HepG2 (cell line): Measurements from ENCODE around the gene ZNF575. TPM values are rescaled to one million over a fixed set of nuclear protein-coding genes. Genes with fewer than 3 reads are reported as not detected.

Experiments
- ATAC-seq: fragments of 200-7000 bp; cut with Tn5 transposase; 3 replicates; pipeline ENCODE4 v1.9.1; 2020; ENCODE audit warnings: mild to moderate bottlenecking, moderate library complexity
- BruUV-seq: library from RNA; stranded (reverse); fragments of 400-500 nt; replicated peaks from 2 replicates; lab custom pipeline; 2021; lab: Mats Ljungman, UMichigan
- CTCF ChIA-PET: fragments of 300-600 bp; formaldehyde crosslinking; extraction: SDS; loops from one replicate; lab custom pipeline; 2021; ENCODE audit warnings: low total read pairs, inconsistent platforms, low intra/inter-chr PET ratio; lab: Yijun Ruan, JAX
- POLR2A ChIA-PET: fragments of 350-600 bp; sonication (Branson Sonifier 250); formaldehyde crosslinking; loops from one replicate; lab custom pipeline; 2020; ENCODE audit warnings: antibody characterized with exemption, inconsistent platforms; lab: Yijun Ruan, JAX
- DNase-seq: peaks from one replicate; pipeline ENCODE4 v3.0.0-alpha.2; 2015; ENCODE audit warnings: low spot score
- FAIRE-seq: peaks from 3 replicates; lab custom pipeline; 2011; peaks lifted over from hg19 to GRCh38; lab: Jason Lieb, UNC
- H2AFZ ChIP-seq: one replicate; pipeline ENCODE4 v1.6.1; 2011; ENCODE audit warnings: low read length, inconsistent platforms
- H3K27ac ChIP-seq: fragments of 300-600 bp; 3 replicates; pipeline ENCODE4 v1.8.0; 2011; ENCODE audit warnings: mixed run types, mild to moderate bottlenecking, mixed read lengths, low read length, inconsistent platforms; ENCODE audit not compliant: insufficient read depth; ENCODE audit errors: extremely low read length
- H3K27me3 ChIP-seq, 2 experiments: fragments of 200-600 bp in 1 of 2; 2 replicates in 1 of 2; 3 replicates in 1 of 2; pipeline versions ENCODE4 v1.6.0 to v1.8.0; 2011; ENCODE audit warnings: low read length in 2 of 2, mild to moderate bottlenecking in 2 of 2, moderate library complexity in 2 of 2, inconsistent platforms in 1 of 2; ENCODE audit not compliant: insufficient read depth in 2 of 2, control insufficient read depth in 1 of 2
- H3K36me3 ChIP-seq, 2 experiments: fragments of 200-600 bp in 1 of 2; replicated peaks in 1 of 2; 2 replicates in 1 of 2; 3 replicates in 1 of 2; pipeline versions ENCODE4 v1.5.1 to v1.8.0; 2011; ENCODE audit warnings: low read length in 2 of 2, inconsistent platforms in 1 of 2; ENCODE audit not compliant: insufficient read depth in 2 of 2, control insufficient read depth in 1 of 2
- H3K4me1 ChIP-seq: 2 replicates; pipeline ENCODE4 v1.5.1; 2012; ENCODE audit warnings: low read length, inconsistent platforms; ENCODE audit not compliant: insufficient read depth
- H3K4me2 ChIP-seq: 2 replicates; pipeline ENCODE4 v1.6.0; 2011; ENCODE audit warnings: low read depth, low read length, inconsistent platforms
- H3K4me3 ChIP-seq, 3 experiments: fragments of 200-600 bp in 1 of 3; sonication (generic), shearing (Covaris generic) in 1 of 3; replicated peaks in 1 of 3; 2 replicates each; pipeline ENCODE4 v1.5.1; 2011 to 2016; ENCODE audit warnings: low read length in 3 of 3, inconsistent platforms in 2 of 3, low read depth in 2 of 3, mild to moderate bottlenecking in 2 of 3, control low read depth in 1 of 3, mixed read lengths in 1 of 3; ENCODE audit not compliant: insufficient read depth in 1 of 3
- H3K79me2 ChIP-seq: one replicate; pipeline ENCODE4 v1.6.1; 2011; ENCODE audit warnings: low read length, inconsistent platforms; ENCODE audit not compliant: insufficient read depth
- H3K9ac ChIP-seq: 2 replicates; pipeline ENCODE4 v1.6.0; 2011; ENCODE audit warnings: mild to moderate bottlenecking, low read depth, low read length, inconsistent platforms; ENCODE audit not compliant: insufficient read depth
- H3K9me3 ChIP-seq: 2 replicates; pipeline ENCODE4 v1.5.1; 2012; ENCODE audit warnings: mild to moderate bottlenecking, low read length
- H4K20me1 ChIP-seq: 2 replicates; pipeline ENCODE4 v1.6.0; 2011; ENCODE audit warnings: inconsistent platforms, mild to moderate bottlenecking, low read length, moderate library complexity; ENCODE audit not compliant: insufficient read depth
- ESRRA ChIP-seq: sonication (generic); formaldehyde crosslinking; IDR thresholded peaks from 2 replicates; pipeline ENCODE4 v1.5.1; 2020; ENCODE audit warnings: mild to moderate bottlenecking, low read depth, missing genetic modification reagents
- MATR3 ChIP-seq: sonication (generic); formaldehyde crosslinking; IDR thresholded peaks from 2 replicates; pipeline ENCODE4 v1.4.0; 2020; ENCODE audit warnings: missing genetic modification reagents
- PHF5A ChIP-seq: IDR thresholded peaks from one replicate; pipeline ENCODE4 v1.6.1; 2018; ENCODE audit warnings: low read depth, missing genetic modification reagents; ENCODE audit not compliant: unreplicated experiment
- TAF15 ChIP-seq: fragments of 200-400 bp; formaldehyde crosslinking; IDR thresholded peaks from one replicate; pipeline ENCODE4 v1.6.1; 2018; ENCODE audit warnings: mild to moderate bottlenecking, low read depth, low read length; ENCODE audit not compliant: poor library complexity, severe bottlenecking
- ZNF121 ChIP-seq: sonication (generic); formaldehyde crosslinking; IDR thresholded peaks from 2 replicates; pipeline ENCODE4 v1.5.0; 2020; ENCODE audit warnings: mild to moderate bottlenecking, missing genetic modification reagents
- ZNF563 ChIP-seq: sonication (generic); formaldehyde crosslinking; IDR thresholded peaks from 2 replicates; pipeline ENCODE4 v1.8.0; 2022; ENCODE audit warnings: mild to moderate bottlenecking, moderate library complexity, missing genetic modification reagents
- ZNF770 ChIP-seq: sonication (generic); formaldehyde crosslinking; IDR thresholded peaks from 2 replicates; pipeline ENCODE4 v1.5.0; 2020; ENCODE audit warnings: mild to moderate bottlenecking, missing genetic modification reagents
- WGBS: methylation state at CpG from one replicate; pipeline ENCODE4 v1.1.6; 2017; ENCODE audit warnings: low lambda C conversion rate; 5-methylcytosine and 5-hydroxymethylcytosine counted together
- in situ Hi-C: cut with HindIII; loops from 2 replicates; pipeline ENCODE4 v1.10.0; 2017; ENCODE audit warnings: low pct_unique_long_range_greater_than_20kb; ENCODE audit not compliant: extremely low pct_ligation_motif_present
- intact Hi-C: fragments of 100-400 bp; cut with micrococcal nuclease; formaldehyde crosslinking; loops from one replicate; pipeline ENCODE4 v1.10.0; 2022; ENCODE audit not compliant: unreplicated experiment
- polyA plus RNA-seq, 8 experiments: library from polyadenylated mRNA; depleted of rRNA in 3 of 8; stranded (reverse) in 7 of 8; unstranded in 1 of 8; fragments of >200 nt; fragmentation: Illumina TruSeq in 4 of 8; extraction: Trizol in 4 of 8; gene quantifications; 2 replicates each; pipeline versions ENCODE4 v1.2.1 to v1.2.3, GENCODE V29; 2011 to 2016; ENCODE audit warnings: low read depth in 4 of 8, missing spikeins in 1 of 8, mixed read lengths in 1 of 8; ENCODE audit not compliant: insufficient read depth in 1 of 8
- total RNA-seq, 5 experiments: library from RNA; depleted of rRNA; stranded (reverse); fragments of >200 nt; fragmentation: Illumina TruSeq; extraction: Trizol; gene quantifications; 2 replicates each; pipeline ENCODE4 v1.2.3, GENCODE V29; 2016; ENCODE audit warnings: low read depth in 1 of 5

ZNF575 gene
- total and polyA plus RNA-seq, 2 of the 13 experiments (the other 11 are each of a cell fraction or from before 2014, with no cell fraction given): 0.17 to 0.27 TPM

DNA sequence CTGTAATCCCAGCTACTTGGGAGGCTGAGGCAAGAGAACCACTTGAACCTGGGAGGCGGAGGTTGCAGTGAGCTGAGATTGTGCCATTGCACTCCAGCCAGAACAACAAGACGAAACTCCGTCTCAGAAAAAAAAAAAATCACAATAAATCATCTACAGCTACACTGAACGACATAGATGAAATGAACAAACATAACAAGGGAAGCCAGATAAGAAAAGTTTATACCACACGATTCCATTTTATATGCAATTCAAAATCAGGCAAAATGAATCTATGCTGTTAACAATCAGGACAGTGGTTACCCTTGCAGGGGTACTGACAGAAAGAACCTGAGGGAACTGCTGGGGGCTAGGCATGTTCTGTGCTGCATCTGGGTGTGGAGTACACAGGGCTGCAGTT lies 36.7 kb downstream of the ZNF575 start:
- no peak overlapping the region for H3K4me2 ChIP-seq
- no peak for DNase-seq
- peaks cover 3% of the 10 kb centered on the region for H3K79me2 ChIP-seq
- H3K9ac ChIP-seq: no peak overlapping the region
- 97% methylated on average over 5 of the region's 5 CpGs for WGBS
- in situ Hi-C loops: no loop called here
- H3K4me3 ChIP-seq: no peak overlapping the region
- no peaks in the 10 kb centered on the region; a peak in 1 of 5 replicates for H3K27me3 ChIP-seq
- H3K4me1 ChIP-seq: peaks cover 9% of the 10 kb centered on the region; the same call in 1 of the 2 replicates
- ChIA-PET POLR2A (no interaction called here), CTCF (no interaction called here)
- no peak for TF ChIP-seq PHF5A (CRISPR knock-in tag)
- no peak for TF ChIP-seq ZNF563 (CRISPR knock-in tag)
- no peak for TF ChIP-seq MATR3 (CRISPR knock-in tag)
- TF ChIP-seq TAF15: no peak
- no peak for ATAC-seq
- no TSS peak for BruUV-seq
- no peak overlapping the region for H2AFZ ChIP-seq
- H3K27ac ChIP-seq: no peak overlapping the region
- intact Hi-C loops: no loop called here
- H3K9me3 ChIP-seq: no peaks in the 10 kb centered on the region
- H3K36me3 ChIP-seq: peaks cover 1 to 4% of the 10 kb centered on the region in 2 experiments; a peak in 2 of 5 replicates
- no peak for FAIRE-seq
- no peaks in the 10 kb centered on the region for H4K20me1 ChIP-seq

DNA sequence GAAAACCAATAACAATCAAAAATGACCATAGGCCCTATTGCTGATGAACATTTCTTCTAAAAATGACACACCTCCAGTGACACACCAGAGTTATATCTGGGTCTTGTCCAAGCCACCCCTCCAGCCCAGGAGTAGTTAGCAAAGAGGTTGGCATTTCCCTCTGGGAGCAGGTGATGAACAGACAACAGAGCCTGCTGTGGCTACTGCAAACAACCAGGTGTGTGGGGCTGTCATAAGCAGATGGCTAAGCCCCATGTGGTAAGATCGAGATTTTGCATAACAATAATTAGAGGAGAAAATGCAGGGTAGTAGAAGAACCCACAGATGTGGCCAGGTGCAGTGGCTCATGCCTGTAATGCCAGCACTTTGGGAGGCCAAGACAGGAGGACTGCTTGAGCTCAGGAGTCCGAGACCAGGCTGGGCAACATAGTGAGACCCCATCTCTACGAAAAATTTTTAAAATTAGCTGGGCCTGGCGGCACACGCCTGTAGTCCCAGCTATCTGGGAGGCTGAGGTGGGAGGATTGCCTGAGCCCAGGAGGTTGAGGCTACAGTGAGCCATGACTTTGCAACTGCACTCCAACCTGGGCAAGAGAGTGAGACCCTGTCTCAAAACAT lies 37.3 kb downstream of the ZNF575 start:
- peaks cover 8% of the 10 kb centered on the region for H3K79me2 ChIP-seq
- no peak overlapping the region for H3K9ac ChIP-seq
- no peak overlapping the region for H3K4me2 ChIP-seq
- H3K4me3 ChIP-seq: no peak overlapping the region
- H3K36me3 ChIP-seq: peaks cover 0 to 1% of the 10 kb centered on the region in 2 experiments; a peak in 2 of 5 replicates
- intact Hi-C loops (no loop called here), in situ Hi-C loops (no loop called here)
- DNase-seq: no peak
- FAIRE-seq: no peak
- no peaks in the 10 kb centered on the region for H4K20me1 ChIP-seq
- WGBS: 92% methylated on average over 5 of the region's 5 CpGs
- H3K9me3 ChIP-seq: no peaks in the 10 kb centered on the region
- H3K4me1 ChIP-seq: peaks cover 11% of the 10 kb centered on the region; the same call in 1 of the 2 replicates
- H2AFZ ChIP-seq: no peak overlapping the region
- ATAC-seq: no peak
- H3K27me3 ChIP-seq: no peaks in the 10 kb centered on the region; a peak in 1 of 5 replicates
- ChIA-PET POLR2A (no interaction called here), CTCF (no interaction called here)
- no TSS peak for BruUV-seq
- TF ChIP-seq ZNF121 (CRISPR knock-in tag) (peak; percentile 70; the same call in 1 of the 2 replicates), ESRRA (CRISPR knock-in tag) (no peak), ZNF770 (CRISPR knock-in tag) (peak; percentile 20; the same call in 1 of the 2 replicates)
- no peak overlapping the region for H3K27ac ChIP-seq
